SHP77 treated with DMSO at 0.1 percent for 48 hours (cell line): ENCODE measurements around the gene SCARB2.
"Not testable (repeated sequence)": the region's sequence is repeated elsewhere in the genome, so short reads cannot be mapped to it uniquely, and the experiment has no call there.

ENCODE experiments used
- DNase-seq: peaks from one replicate; lab custom pipeline; 2025; lab: John Stamatoyannopoulos, UW

The SCARB2 gene, protein sequence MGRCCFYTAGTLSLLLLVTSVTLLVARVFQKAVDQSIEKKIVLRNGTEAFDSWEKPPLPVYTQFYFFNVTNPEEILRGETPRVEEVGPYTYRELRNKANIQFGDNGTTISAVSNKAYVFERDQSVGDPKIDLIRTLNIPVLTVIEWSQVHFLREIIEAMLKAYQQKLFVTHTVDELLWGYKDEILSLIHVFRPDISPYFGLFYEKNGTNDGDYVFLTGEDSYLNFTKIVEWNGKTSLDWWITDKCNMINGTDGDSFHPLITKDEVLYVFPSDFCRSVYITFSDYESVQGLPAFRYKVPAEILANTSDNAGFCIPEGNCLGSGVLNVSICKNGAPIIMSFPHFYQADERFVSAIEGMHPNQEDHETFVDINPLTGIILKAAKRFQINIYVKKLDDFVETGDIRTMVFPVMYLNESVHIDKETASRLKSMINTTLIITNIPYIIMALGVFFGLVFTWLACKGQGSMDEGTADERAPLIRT

DNA sequence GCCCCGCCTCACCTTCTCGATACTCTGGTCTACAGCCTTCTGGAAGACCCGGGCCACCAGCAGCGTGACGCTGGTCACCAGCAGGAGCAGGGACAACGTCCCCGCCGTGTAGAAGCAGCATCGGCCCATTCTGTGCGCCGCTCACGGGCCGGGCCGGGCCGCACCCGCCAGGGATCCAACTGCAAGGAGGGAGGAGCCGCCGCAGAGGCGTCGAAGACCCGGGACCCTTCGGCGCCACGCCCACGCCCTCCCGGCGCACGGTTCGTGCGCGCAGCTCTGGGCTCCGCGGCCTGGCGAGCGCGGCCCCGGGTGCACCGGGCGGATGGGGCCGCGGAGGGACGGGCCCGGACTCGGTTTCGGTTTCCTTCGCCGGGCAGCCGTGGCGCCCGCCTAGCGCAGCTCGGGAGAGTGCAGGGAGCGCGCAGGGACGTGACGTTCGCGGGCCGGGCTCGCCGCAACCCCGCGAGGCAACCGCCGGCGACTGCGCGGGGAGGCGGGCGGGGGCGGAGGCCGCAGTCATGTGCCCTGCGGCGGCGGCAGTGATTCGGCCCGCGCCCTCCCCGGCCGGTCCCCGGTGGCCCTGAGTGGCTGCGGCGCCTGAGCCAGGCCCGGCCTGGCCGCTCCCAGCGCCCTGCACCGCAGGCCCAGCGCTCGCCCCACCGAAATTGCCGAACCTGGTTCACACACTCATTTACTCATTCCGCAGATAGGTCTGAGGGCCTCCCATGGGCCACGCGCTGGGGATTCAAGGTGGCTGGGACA is at the start of gene SCARB2:
SCARB2 (minus strand) TSS at position 410 of the 762 bp plus-strand sequence; CDS start at position 129, 281 bp downstream.
- DNase-seq = peak; percentile 73

DNA sequence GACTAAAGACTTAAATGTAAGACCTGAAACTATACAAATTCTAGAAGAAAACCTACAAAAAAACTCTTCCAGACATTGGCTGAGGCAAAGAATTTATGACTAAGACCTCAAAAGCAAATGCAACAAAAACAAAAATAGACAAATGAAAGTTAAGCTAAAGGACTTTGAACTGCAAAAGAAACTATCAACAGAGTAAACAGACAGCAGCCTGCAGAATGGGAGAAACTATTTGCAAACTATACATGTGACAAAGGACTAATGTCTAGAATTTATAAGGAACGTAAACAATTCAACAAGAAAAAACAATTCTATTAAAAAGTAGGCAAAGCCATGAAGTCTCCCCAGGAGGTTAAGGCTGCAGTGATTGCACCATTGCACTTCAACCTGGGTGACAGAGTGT is 46.9 kb upstream of the SCARB2 start:
- DNase-seq = no peak

DNA sequence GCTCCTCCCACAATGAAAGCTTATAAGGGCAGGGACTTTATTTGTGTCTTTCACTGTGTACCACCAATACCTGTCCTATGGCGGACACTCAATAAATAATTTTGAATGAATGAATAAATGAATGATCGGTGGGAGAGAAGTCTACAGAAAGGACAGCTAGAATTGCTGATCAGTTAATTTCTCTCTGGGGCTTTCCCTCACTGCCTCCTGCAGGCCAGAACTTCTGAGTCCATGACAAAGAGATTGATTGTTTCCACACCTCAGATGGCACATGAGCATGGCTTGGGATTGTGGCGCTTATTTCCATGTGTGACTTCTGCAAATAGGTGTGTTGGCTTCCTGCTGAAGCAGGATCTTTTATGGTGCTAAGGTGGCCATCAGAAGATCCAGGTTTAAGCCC is 44.2 kb upstream of the SCARB2 start:
- no peak for DNase-seq

DNA sequence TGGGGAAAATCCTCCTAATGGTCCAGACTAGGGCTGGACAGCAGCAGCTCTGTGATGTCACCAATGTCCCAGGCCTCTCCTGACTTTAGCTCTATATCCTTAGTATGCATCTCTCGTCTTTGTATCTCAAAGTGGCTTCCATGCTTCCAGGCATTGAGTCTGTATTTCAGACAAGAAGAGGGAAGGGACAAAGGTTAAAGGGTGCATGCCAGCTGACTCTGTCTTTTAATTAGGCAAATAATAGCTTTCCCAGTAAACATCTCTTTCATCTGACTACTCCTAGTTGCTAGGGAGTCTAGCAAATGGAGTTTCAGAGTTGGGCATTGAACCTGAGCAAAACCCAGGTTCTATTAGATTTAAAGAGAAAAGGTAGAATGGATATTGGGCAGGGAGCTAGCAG is 43.3 kb upstream of the SCARB2 start:
- no peak for DNase-seq

DNA sequence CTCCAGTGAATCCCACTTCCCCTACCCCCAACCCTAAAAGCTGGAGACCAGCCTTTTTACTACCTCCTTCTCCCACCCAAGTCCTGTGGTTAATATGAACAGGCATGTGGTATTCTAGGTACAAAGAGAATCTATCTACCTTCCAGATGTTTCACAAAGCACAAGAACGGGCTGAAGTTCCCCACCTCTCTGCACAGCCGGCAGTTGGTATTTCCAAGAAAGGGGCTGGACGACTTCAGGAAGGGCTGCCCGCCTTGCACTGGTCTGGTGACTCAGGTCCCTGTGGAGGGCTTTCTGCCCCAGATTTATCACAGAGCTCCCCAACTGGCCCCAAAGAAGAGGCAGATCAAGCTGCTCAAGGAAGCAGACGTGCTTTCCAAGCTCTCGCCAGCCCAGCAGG is 42.4 kb upstream of the SCARB2 start:
- no peak for DNase-seq

DNA sequence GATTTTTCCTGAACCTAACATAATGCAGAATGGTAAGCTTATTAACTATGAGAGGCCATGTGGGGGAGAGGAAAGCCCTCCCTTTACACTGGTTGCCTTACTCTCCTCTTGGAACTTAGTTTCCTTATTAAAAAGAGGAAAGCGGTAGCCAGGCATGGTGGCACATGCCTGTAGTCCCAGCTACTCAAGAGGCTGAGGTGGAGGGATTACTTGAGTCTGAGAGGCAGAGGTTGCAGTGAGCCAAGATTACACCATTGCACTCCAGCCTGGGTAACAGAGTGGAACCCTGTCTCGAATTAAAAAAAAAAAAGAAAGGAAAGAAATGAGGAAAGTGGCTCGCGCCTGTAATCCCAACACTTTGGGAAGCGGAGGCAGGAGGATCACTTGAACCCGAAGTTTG is 39.9 kb upstream of the SCARB2 start:
- DNase-seq = no peak

DNA sequence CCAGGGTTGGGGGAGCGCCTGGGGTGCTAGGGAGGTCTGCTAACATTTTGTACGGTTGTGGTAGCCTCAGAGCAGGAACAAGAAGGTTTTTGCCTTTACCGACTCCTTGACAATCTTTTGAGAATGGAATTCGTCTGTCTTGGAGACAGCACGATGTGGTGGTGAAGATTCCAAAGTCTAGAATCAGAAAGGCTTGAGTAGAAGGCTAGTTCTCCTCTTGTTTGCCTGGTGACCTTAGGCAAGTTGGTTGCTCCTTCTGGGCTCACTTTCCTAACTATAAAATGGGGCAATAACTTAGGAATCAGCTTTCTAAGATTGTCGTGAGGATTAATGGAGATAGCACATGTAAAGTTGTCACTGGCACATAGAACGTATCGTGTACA is 38.6 kb upstream of the SCARB2 start:
- DNase-seq = no peak

DNA sequence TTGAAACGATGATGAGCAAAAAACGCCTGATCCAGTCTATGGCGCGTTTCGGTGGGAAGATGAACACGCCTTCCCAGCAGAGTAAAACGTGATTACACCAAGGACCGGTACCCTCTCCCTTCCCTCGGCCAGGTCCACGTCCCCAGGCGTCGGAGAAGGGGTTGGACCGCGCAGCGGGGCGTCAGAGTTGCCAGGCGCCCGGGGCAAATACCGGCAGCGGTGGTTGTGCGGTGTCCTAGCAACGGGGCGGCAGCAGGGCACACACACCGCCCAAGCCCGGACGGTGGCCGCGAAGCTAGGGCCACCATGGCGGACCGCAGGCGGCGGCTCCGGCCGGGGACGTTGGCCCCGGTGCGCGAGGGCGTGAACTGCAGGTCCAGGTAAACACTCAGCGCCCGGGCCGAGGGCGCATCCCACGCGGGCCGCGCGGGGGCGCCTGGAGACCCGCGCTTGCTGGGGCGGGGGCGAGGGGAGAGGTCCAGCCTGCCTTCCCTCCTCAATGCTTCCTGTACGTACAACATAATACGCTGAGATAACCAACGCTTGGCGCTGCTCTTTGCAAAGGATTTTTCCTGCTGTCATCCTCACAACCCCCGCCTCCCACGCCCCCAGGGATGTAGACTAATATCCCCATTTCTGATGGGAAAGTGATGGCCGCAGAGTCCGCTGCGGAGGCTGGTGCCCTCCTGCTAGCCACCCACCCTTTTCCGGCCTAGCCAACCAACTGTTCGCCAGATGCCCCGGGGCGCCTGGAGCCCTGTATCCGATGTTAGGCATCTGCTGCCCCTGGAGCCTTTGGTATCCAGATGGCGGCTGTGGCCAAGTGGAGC is 38.0 kb upstream of the SCARB2 start, which contains the start of gene FAM47E:
FAM47E (plus strand) TSS at position 281 of the 830 bp plus-strand sequence; CDS start at position 307, 26 bp downstream.
- DNase-seq = peak; percentile 52

DNA sequence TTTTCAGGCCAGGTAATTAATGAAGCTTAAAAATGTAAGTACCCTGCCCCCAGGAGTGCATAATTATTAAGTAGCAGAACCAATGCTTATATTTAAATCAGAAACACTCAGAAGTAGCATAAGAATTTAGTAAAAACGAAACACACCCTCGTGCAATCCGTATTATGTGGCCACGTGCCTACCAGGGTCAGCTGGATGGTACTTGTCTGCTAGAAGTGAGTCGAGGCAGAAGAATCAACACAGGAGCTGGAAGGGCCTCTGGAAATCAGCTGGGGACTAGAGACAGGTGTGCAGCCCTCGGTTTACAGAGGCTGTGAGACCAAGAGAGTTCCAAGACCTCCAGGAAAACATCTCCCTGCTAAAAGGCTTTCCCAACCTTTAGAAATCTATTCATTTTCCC is 37.3 kb upstream of the SCARB2 start:
- peak; percentile 7 for DNase-seq

DNA sequence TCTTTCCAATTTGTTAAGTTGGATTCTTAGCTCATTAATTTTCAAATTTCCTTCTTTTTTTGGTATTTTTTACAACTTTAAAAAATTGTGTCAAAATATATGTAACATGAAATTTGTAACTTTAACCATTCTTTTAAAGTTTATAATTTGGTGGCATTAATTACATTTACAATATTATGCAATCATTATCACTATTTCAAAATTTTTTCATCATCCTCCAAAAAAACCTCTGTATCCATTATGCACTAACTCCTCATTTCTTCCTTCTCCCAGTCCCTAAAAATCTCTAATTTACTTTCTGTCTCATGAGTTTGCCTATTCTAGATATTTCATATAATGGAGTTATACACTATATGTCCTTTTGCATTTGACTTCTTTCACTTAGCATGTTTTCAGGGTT is 33.2 kb upstream of the SCARB2 start:
- DNase-seq = no peak

DNA sequence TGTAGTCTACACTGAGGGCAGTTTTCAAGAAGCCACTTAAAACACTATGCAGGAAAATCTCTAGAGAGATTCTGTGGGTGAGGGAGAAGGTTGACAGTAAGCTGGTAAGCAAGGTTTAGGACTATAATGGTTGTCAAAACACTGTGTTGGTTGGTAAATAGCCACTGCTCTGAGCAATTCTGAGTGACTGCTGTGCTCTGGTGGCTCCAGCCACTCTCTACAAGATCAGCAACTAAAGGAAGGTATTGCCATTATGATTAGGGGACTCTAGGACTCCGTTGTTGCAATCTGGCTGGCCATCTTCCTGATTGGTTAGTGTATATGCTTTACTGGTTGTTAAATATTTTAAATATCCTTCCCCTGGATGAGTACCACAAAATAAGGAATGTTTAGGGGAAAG is 32.4 kb upstream of the SCARB2 start:
- no peak for DNase-seq

DNA sequence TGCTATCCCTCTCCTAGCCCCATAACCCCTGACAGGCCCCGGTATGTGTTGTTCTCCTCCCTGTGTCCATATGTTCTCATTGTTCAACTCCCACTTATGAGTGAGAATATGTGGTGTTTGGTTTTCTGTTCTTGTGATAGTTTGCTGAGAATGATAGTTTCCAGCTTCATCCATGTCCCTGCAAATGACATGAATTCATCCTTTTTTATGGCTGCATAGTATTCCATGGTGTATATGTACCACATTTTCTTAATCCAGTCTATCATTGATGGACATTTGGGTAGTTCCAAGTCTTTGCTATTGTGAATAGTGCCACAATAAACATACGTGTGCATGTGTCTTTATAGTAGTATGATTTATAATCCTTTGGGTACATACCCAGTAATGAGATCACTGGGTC is 30.3 kb upstream of the SCARB2 start:
- not testable (repeated sequence) for DNase-seq

DNA sequence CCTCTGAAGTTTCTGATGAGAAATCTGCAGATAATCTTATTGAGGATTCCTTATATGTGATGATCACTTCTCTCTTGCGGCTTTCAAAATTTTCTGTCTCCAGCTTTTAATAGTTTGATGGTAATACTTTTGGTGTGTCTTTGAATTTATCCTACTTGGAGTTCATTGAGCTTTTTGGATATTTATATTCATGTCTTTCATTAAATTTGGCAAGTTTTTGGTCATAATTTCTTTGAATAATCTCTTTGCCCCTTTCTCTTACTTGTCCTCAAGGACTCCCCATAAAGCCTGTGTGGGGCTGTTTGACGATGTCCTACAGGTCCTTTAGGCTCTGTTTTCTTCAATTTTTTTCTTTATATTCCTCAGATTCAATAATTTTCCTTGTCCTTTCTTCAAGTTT is 26.6 kb upstream of the SCARB2 start:
- DNase-seq = no peak

DNA sequence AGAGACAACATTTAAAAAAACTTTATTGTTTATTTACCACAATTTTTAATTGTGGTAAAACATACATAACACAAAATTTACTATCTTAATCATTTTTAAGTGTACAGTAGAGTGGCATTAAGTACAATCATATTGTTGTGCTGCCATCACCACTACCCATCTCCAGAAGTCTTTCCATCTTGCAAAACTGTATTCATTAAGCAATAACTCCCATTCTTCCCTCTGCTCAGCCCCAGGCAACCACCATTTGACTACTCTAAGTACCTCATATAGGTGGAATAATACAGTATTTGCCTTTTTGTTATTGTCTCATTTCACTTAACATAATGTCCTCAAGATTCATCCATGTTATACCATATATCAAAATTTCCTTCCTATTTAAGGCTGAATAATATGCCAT is 25.1 kb upstream of the SCARB2 start:
- DNase-seq = no peak

DNA sequence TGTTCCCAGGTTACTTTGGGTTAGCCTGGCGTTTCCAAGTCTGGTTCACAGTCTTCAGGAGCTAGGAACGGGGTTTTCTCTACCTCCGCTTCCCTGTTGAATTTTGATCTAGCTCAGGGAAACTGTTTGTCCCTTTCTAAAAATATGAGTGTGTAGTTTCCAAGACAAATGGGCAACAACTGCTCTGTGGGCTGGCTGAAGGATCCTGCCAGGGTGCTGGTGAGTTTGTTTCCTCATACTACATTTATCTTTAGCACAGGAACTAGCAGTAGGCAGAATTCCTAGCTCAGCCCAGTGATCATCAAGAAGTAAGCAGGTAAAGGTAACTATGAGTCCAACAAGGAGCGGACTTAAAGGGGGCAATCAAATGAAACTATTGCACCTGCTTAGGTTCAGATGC is 24.6 kb upstream of the SCARB2 start:
- DNase-seq = no peak

DNA sequence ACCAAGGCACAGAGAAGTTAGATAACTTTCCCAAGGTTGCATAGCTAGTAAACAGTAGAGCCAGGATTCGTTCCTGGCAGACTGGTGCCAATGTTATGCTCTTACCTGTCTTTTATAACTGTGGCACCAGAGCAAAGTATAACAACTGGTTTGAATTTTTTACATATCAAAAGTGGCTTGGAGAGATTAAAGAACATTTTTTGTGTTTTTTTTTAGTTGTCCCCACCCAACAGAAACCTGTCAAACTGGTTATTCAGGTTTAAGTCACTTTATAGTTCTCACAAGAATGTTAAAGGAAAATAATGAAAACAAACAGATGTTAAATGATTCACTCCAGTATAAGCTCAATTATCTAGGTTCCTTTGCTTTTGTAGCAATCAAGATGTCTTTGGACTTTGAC is 22.3 kb upstream of the SCARB2 start:
- DNase-seq = no peak

DNA sequence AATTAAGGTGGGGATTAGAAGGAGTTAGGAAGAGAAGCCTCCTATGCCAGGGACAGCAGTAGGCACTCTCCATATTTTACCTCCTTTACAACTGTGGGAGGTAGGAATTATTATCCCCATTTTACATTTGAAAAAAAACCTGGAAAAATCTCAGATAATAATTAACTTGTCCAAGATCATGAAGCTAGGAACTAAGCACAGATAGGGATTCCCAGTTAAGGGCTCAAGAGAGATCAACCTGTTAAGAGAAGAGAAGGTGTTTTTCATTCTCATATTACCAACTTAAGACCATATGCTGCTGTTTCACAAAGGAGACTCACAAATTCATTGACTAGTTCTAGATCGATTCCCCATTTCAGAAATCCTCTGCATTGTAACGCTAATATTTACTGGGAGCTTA is 21.8 kb upstream of the SCARB2 start:
- no peak for DNase-seq

DNA sequence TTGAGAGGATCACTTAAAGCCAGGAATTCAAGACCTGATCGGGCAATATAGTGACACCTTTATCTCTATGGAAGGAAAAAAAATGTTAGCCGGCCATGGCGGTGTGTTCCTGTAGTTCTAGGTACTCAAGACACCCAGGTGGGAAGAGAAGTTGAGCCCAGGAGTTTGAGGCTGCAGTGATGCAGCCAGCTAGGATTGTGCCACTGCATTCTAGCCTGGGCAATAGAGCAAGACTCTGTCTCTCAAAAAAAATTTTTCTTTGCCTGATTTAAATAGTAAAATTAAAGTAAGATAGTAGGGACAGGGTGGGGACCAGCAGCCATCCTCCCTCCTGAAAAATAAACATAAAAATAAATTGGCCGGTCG is 21.0 kb upstream of the SCARB2 start:
- DNase-seq = no peak

DNA sequence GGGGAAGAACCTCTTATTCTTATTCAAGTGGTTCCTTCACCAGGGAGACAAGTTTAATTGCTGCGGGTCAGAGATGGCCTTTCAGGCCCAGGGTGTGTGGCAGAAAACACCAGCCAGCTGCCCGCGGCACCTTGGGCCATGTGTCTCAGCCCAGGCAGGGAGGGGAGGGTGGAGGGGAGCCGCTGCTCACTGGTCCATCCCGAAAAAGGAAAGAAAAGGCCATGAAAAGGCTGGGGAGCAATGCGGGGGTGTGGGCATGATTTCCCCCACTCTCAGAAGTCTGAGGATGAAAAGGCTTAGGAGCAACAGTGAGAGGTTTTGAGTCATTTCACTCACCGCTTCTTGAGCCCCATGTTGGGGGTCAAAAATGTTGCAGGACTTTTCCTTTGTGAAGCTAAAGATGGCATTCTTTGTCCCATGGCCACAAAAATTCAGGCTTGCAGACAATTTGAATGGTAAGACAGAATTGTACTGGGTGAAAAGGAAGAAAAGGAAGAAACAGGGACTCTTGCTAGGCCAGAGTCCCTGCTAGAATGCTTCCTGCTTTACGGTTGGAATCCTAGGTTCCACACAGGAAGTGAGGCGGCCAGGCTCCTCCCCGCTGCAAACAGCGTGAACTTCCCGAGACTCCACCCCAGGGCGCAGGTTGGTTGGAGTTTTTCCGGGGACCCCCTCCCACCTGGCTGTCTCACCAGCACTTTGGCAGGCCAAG is 20.5 kb upstream of the SCARB2 start:
- no peak for DNase-seq

DNA sequence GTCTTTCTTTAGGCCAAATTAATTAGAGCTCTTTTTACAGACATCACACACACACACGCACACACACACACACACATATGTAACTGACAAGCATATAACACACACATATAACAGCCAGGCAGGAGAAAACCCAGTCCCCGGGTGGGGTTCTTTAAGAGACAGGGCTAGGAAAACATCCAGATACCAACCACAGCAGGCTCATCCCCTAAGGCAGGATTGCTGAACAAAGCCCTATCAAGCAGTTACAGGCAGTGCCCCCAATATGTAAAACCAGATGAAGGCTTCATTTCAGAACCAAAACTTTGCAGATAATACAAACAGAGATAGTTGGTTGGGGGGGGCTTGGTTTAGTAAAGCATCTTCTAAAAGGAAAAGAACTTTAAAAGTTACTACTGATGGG is 19.9 kb upstream of the SCARB2 start:
- no peak for DNase-seq

DNA sequence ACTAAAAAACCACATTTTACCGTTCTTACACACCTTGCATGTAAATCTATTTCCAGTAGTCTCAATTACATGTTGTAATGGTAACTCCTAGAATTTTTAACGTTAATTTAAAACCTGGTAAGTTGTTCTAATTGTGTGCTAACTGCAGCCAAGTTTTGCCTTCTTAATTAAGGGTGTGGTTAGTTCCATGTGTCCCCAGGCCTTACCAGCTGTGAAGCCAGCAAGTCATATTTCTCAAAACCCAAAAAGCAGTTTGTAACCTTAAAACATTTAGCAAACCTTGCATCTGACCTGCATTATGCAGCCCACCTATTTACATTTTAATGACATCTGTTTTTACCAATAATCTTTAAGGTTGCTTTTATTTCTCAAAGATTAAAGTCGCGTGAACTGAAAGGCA is 19.5 kb upstream of the SCARB2 start:
- no peak for DNase-seq

DNA sequence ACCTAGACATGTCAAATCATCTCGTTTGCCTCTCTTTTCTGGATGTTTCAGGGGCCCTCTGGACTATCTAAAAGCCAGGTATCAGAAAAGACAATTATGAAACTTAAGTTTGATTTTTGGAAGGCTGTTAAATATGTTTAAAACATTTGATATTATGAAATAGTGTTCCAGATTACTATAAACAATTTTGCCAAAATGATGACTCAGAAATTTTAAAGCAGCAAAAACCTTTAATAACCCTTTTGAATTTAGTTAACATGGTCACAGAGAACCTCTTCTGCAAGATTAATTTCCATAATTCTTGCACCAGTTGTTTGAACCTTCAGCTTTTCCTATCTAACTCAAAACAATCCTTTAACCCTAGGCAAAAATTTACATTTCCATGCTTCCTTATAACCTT is 19.1 kb upstream of the SCARB2 start:
- no peak for DNase-seq
